Stomach (tissue), 9 donors: ENCODE results near the gene RPS6KA2. TPM values are rescaled to one million over a fixed set of nuclear protein-coding genes. Genes with fewer than 3 reads are reported as not detected.

Experiments used
- DNase-seq, 2 donors: peaks; one replicate each; pipeline versions ENCODE4 v3.0.0 to v3.0.0-alpha.2; 2013 to 2019
- H3K27ac ChIP-seq, 5 donors: fragments of 200-600 bp in 4 of 5; sonication (generic) in 4 of 5; one replicate each; pipeline ENCODE4 v1.5.1; 2013 to 2019; ENCODE audit warnings: mild to moderate bottlenecking in 1 of 5, moderate library complexity in 1 of 5
- H3K27me3 ChIP-seq, 3 donors: fragments of 200-600 bp; sonication (generic); one replicate each; pipeline ENCODE4 v1.5.1; 2017 to 2019; ENCODE audit warnings: mixed run types in 1 of 3
- H3K36me3 ChIP-seq, 4 donors: fragments of 200-600 bp; sonication (generic); 1 replicate in 3 of 4; 2 replicates in 1 of 4; pipeline ENCODE4 v1.5.1; 2016 to 2019
- H3K4me1 ChIP-seq, 4 donors: fragments of 200-600 bp; sonication (generic); one replicate each; pipeline ENCODE4 v1.5.1; 2016 to 2019
- H3K4me3 ChIP-seq, 4 donors: fragments of 200-600 bp; sonication (generic) in 3 of 4; one replicate each; pipeline ENCODE4 v1.5.1; 2016 to 2019; ENCODE audit warnings: mild to moderate bottlenecking in 1 of 4
- H3K9me3 ChIP-seq, 4 donors: fragments of 200-600 bp; sonication (generic); one replicate each; pipeline ENCODE4 v1.5.1; 2016 to 2019
- EP300 ChIP-seq: sonication (generic); formaldehyde crosslinking; IDR thresholded peaks from one replicate; pipeline ENCODE4 v1.6.1; 2017; ENCODE audit warnings: antibody characterized with exemption
- POLR2A ChIP-seq, 4 donors: fragments of 450-650 bp; IDR thresholded peaks; one replicate each; pipeline ENCODE4 v1.6.1; 2016; ENCODE audit warnings: antibody characterized with exemption in 4 of 4, control low read depth in 2 of 4, mild to moderate bottlenecking in 1 of 4, moderate library complexity in 1 of 4
- POLR2AphosphoS5 ChIP-seq, 3 donors: sonication (generic); formaldehyde crosslinking; IDR thresholded peaks; one replicate each; pipeline ENCODE4 v1.6.1; 2016; ENCODE audit warnings: antibody characterized with exemption in 3 of 3
- WGBS, 5 donors: extraction: QIAGEN DNeasy Blood & Tissue Kit in 3 of 5; methylation state at CpG; one replicate each; pipeline versions ENCODE4 v1.1.5 to v1.1.7; 2013 to 2018; 5-methylcytosine and 5-hydroxymethylcytosine counted together
- intact Hi-C: fragments of 100-400 bp; cut with DNase I; formaldehyde crosslinking; loops from one replicate; pipeline ENCODE4 v1.15.1; 2023; ENCODE audit warnings: low total_unique reads
- polyA plus RNA-seq, 3 donors: library from polyadenylated mRNA; stranded (reverse); fragments of 200-250 nt; gene quantifications; one replicate each; pipeline ENCODE4 v1.2.3, GENCODE V29; 2013
- total RNA-seq, 5 donors: library from RNA; depleted of rRNA; stranded (reverse); fragments of >200 nt; gene quantifications; one replicate each; pipeline versions ENCODE4 v1.1.0 to v1.2.3, GENCODE V29; 2014 to 2016
- TF ChIP-seq, protein P1 (sequence below), 7 experiments: fragments of 450-650 bp in 4 of 7; fragments of 200-600 bp in 3 of 7; sonication (generic) in 3 of 7; IDR thresholded peaks; one replicate each; pipeline ENCODE4 v1.5.1; 2016 to 2019; ENCODE audit warnings: antibody characterized with exemption in 7 of 7, control low read depth in 2 of 7, mild to moderate bottlenecking in 1 of 7
- donor health status: healthy with polysubstance abuse.
- donor health status: Bipolar disorder and iron deficiency.
- donor health status: healthy.

Gene RPS6KA2
- total and polyA plus RNA-seq, 8 donors = 10.9 to 150 (median 68.0) TPM

GRCh38 chr6:166659581-166659980 lies 32.5 kb upstream of the RPS6KA2 start:
- 89 to 96% (median 91%) methylated on average over 13 of the region's 13 CpGs for WGBS, 5 donors
- Histone ChIP-seq H3K27me3 (peaks cover 0 to 12% (median 9%) of the 10 kb centered on the region in 3 donors), H3K9me3 (no peaks in the 10 kb centered on the region), H3K36me3 (no peaks in the 10 kb centered on the region), H3K27ac (no peak overlapping the region), H3K4me1 (peaks cover 5 to 21% (median 13%) of the 10 kb centered on the region in 4 donors), H3K4me3 (no peak overlapping the region)
- intact Hi-C loops = no loop called here
- TF ChIP-seq EP300 = no peak
- no peak for TF ChIP-seq POLR2A (IDR thresholded peaks at IDR 0.05)
- TF ChIP-seq, protein P1, sequence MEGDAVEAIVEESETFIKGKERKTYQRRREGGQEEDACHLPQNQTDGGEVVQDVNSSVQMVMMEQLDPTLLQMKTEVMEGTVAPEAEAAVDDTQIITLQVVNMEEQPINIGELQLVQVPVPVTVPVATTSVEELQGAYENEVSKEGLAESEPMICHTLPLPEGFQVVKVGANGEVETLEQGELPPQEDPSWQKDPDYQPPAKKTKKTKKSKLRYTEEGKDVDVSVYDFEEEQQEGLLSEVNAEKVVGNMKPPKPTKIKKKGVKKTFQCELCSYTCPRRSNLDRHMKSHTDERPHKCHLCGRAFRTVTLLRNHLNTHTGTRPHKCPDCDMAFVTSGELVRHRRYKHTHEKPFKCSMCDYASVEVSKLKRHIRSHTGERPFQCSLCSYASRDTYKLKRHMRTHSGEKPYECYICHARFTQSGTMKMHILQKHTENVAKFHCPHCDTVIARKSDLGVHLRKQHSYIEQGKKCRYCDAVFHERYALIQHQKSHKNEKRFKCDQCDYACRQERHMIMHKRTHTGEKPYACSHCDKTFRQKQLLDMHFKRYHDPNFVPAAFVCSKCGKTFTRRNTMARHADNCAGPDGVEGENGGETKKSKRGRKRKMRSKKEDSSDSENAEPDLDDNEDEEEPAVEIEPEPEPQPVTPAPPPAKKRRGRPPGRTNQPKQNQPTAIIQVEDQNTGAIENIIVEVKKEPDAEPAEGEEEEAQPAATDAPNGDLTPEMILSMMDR (IDR thresholded peaks at IDR 0.05) = no peak
- TF ChIP-seq POLR2AphosphoS5 (IDR thresholded peaks at IDR 0.05) = no peak
- no peak for DNase-seq

DNA sequence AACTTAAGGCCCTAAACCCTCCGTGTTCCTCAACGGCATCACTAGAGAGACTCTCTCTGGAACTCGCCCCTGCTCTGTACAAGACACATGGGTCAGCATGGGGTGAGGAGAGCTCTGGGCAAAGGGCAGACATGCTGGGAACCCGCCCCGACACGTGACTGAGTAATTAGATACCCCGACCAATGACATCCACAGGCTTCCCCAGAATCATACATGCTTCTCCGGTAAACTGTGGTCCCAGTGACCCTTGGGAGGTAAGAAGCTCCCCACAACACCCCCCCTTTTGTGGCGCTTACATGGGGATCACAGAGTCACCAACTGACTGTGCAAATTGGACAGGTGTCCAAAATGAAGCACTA lies 31.7 kb upstream of the RPS6KA2 start:
- peaks cover 5 to 18% (median 11%) of the 10 kb centered on the region in 4 donors for H3K4me1 ChIP-seq
- no peak for DNase-seq

GRCh38 chr6:166658115-166658791 lies 31.2 kb upstream of the RPS6KA2 start:
- no peaks in the 10 kb centered on the region for H3K36me3 ChIP-seq
- no peaks in the 10 kb centered on the region for H3K9me3 ChIP-seq
- TF ChIP-seq EP300 = no peak
- no peak for TF ChIP-seq POLR2AphosphoS5 (IDR thresholded peaks at IDR 0.05)
- TF ChIP-seq, protein P1 (IDR thresholded peaks at IDR 0.05) = no peak
- TF ChIP-seq POLR2A (IDR thresholded peaks at IDR 0.05) = no peak
- H3K27ac ChIP-seq = no peak overlapping the region
- H3K4me1 ChIP-seq = peaks cover 5 to 18% (median 9%) of the 10 kb centered on the region in 4 donors
- no peak overlapping the region for H3K4me3 ChIP-seq
- DNase-seq = no peak
- intact Hi-C loops = no loop called here
- peaks cover 0 to 12% (median 9%) of the 10 kb centered on the region in 3 donors for H3K27me3 ChIP-seq
- WGBS, 5 donors = 88 to 93% (median 92%) methylated on average over 19 of the region's 19 CpGs

More for the DNA sequence above, 31.7 kb upstream of the RPS6KA2 start:
- Histone ChIP-seq H3K36me3 (no peaks in the 10 kb centered on the region), H3K27me3 (peaks cover 0 to 12% (median 9%) of the 10 kb centered on the region in 3 donors), H3K27ac (no peak overlapping the region), H3K4me3 (no peak overlapping the region), H3K9me3 (no peaks in the 10 kb centered on the region)
- WGBS, 5 donors = 82 to 96% (median 92%) methylated on average over 9 of the region's 9 CpGs
- no peak for TF ChIP-seq POLR2A (IDR thresholded peaks at IDR 0.05)
- TF ChIP-seq POLR2AphosphoS5 (IDR thresholded peaks at IDR 0.05) = no peak
- TF ChIP-seq, protein P1 (IDR thresholded peaks at IDR 0.05) = no peak
- no peak for TF ChIP-seq EP300
- intact Hi-C loops = no loop called here

- WGBS, 5 donors = 75 to 83% (median 81%) methylated on average over 9 of the region's 9 CpGs
Measured at GRCh38 chr6:166657531-166657930, 30.5 kb upstream of the RPS6KA2 start.

More at GRCh38 chr6:166657531-166657930, 30.5 kb upstream of the RPS6KA2 start:
- peaks cover 5 to 18% (median 8%) of the 10 kb centered on the region in 4 donors for H3K4me1 ChIP-seq
- DNase-seq = no peak
- H3K27ac ChIP-seq = no peak overlapping the region
- TF ChIP-seq EP300 (no peak), POLR2AphosphoS5 (IDR thresholded peaks at IDR 0.05) (no peak), POLR2A (IDR thresholded peaks at IDR 0.05) (no peak)
- TF ChIP-seq, protein P1 (IDR thresholded peaks at IDR 0.05) = no peak
- peaks cover 0 to 12% (median 9%) of the 10 kb centered on the region in 3 donors for H3K27me3 ChIP-seq
- H3K9me3 ChIP-seq = no peaks in the 10 kb centered on the region
- H3K4me3 ChIP-seq = no peak overlapping the region
- H3K36me3 ChIP-seq = no peaks in the 10 kb centered on the region
- intact Hi-C loops = no loop called here
